Natural killer cell (primary cell): ENCODE measurements around the gene SPECC1L. TPM values are rescaled to one million over a fixed set of nuclear protein-coding genes. Genes with fewer than 3 reads are reported as not detected.
A peak's percentile ranks its signal among the peaks of the same experiment; 100 is the strongest.

Experiments used
- ATAC-seq, 3 donors: fragments of 150-1000 bp in 2 of 3; fragments of 200-7000 bp in 1 of 3; cut with Tn5 transposase; 1 replicate in 1 of 3; 2 replicates in 2 of 3; pipeline ENCODE4 v1.10.0; 2021; ENCODE audit warnings: mild to moderate bottlenecking in 2 of 3, moderate library complexity in 2 of 3
- DNase-seq, 2 donors: peaks; one replicate each; pipeline versions ENCODE4 v3.0.0 to v3.0.0-alpha.2; 2013 to 2021; ENCODE audit warnings: mixed read lengths in 1 of 2
- H3K27ac ChIP-seq: one replicate; pipeline ENCODE4 v1.5.1; 2013; ENCODE audit warnings: mild to moderate bottlenecking, low read length
- H3K27me3 ChIP-seq: one replicate; pipeline ENCODE4 v1.6.1; 2013; ENCODE audit warnings: low read length; ENCODE audit not compliant: control insufficient read depth, insufficient read depth
- H3K36me3 ChIP-seq: one replicate; pipeline ENCODE4 v1.6.1; 2013; ENCODE audit warnings: low read length; ENCODE audit not compliant: control insufficient read depth, insufficient read depth
- H3K4me1 ChIP-seq: one replicate; pipeline ENCODE4 v1.6.1; 2013; ENCODE audit warnings: low read length; ENCODE audit not compliant: control insufficient read depth, insufficient read depth
- H3K4me3 ChIP-seq: one replicate; pipeline ENCODE4 v1.5.1; 2013; ENCODE audit warnings: low read length
- H3K9me3 ChIP-seq: one replicate; pipeline ENCODE4 v1.6.1; 2013; ENCODE audit warnings: low read length; ENCODE audit not compliant: control insufficient read depth, insufficient read depth
- H3K27ac Mint-ChIP-seq, 2 donors: one replicate each; pipeline ENCODE4 v1.8.0; 2022; ENCODE audit warnings: mild to moderate bottlenecking in 2 of 2, mixed read lengths in 2 of 2, moderate library complexity in 1 of 2
- H3K27me3 Mint-ChIP-seq, 2 donors: one replicate each; pipeline ENCODE4 v1.8.0; 2022; ENCODE audit warnings: low read depth in 2 of 2, mixed read lengths in 2 of 2
- H3K36me3 Mint-ChIP-seq: one replicate; pipeline ENCODE4 v1.8.0; 2022; ENCODE audit warnings: mixed read lengths
- H3K4me1 Mint-ChIP-seq, 2 donors: one replicate each; pipeline ENCODE4 v1.8.0; 2022; ENCODE audit warnings: mixed read lengths in 2 of 2
- H3K4me3 Mint-ChIP-seq: one replicate; pipeline ENCODE4 v1.8.0; 2022; ENCODE audit warnings: mild to moderate bottlenecking, moderate library complexity, mixed read lengths
- H3K9me3 Mint-ChIP-seq, 2 donors: one replicate each; pipeline ENCODE4 v1.8.0; 2022; ENCODE audit warnings: mixed read lengths in 2 of 2
- CTCF ChIP-seq: fragments of 200-600 bp; IDR thresholded peaks from one replicate; pipeline ENCODE4 v1.8.0; 2022; ENCODE audit warnings: antibody characterized with exemption
- WGBS: methylation state at CpG from one replicate; pipeline ENCODE4 v1.1.7; 2013; ENCODE audit warnings: missing lambda C conversion rate; ENCODE audit not compliant: insufficient coverage; 5-methylcytosine and 5-hydroxymethylcytosine counted together
- intact Hi-C: fragments of 100-400 bp; cut with micrococcal nuclease; formaldehyde crosslinking; loops from one replicate; pipeline ENCODE4 v1.14.2; 2022
- total RNA-seq, 4 donors: library from RNA; stranded (reverse); fragments of 120-200 nt in 1 of 4; gene quantifications; one replicate each; pipeline versions ENCODE4 v1.2.3 to v1.2.4, GENCODE V29; 2013 to 2022

Gene SPECC1L
- total RNA-seq, 3 donors from 2014 or later (not counting 1 experiment from before 2014, with no cell fraction given) = 46.1 to 52.9 (median 48.5) TPM

- intact Hi-C loops = loop anchor here (2.0 kb wide), 1 partner anchor 81 kb away; no protein-coding TSS in a partner anchor
- Mint-ChIP-seq H3K36me3 (no peaks in the 10 kb centered on the region), H3K27ac (no peak overlapping the region), H3K4me3 (peak overlapping the region; percentile 73), H3K9me3 (no peaks in the 10 kb centered on the region), H3K4me1 (peaks cover 18 to 23% of the 10 kb centered on the region in 2 donors), H3K27me3 (peaks cover 9 to 14% of the 10 kb centered on the region in 2 donors)
- DNase-seq (no peak), ATAC-seq (no peak)
- Histone ChIP-seq H3K4me1 (peaks cover 34% of the 10 kb centered on the region), H3K4me3 (no peak overlapping the region), H3K9me3 (no peaks in the 10 kb centered on the region), H3K36me3 (no peaks in the 10 kb centered on the region), H3K27me3 (no peaks in the 10 kb centered on the region), H3K27ac (no peak overlapping the region)
- 95% methylated on average over 5 of the region's 5 CpGs for WGBS
- no peak for TF ChIP-seq CTCF
Measured at GRCh38 chr22:24422102-24422665, 151.6 kb downstream of the SPECC1L start.

GRCh38 chr22:24423519-24424000, 152.9 kb downstream of the SPECC1L start:
- under 1% methylated on average over 56 of the region's 56 CpGs for WGBS
- no peaks in the 10 kb centered on the region for H3K36me3 ChIP-seq
- H3K4me1 Mint-ChIP-seq = peaks cover 32 to 37% of the 10 kb centered on the region in 2 donors
- H3K4me3 Mint-ChIP-seq = peak overlapping the region; percentile 71
- TF ChIP-seq CTCF = peak; percentile 85
- H3K36me3 Mint-ChIP-seq = no peaks in the 10 kb centered on the region
- peaks cover 47% of the 10 kb centered on the region for H3K4me1 ChIP-seq
- ATAC-seq (peak; percentile 55 to 71 (median 71)), DNase-seq (peak; percentile 72 to 81)
- no peaks in the 10 kb centered on the region for H3K9me3 Mint-ChIP-seq
- no peak overlapping the region for H3K4me3 ChIP-seq
- peaks cover 9 to 14% of the 10 kb centered on the region in 2 donors for H3K27me3 Mint-ChIP-seq
- H3K27ac ChIP-seq = no peak overlapping the region
- intact Hi-C loops = loop anchor here (1.0 to 2.0 kb wide), 2 partner anchors 79 to 102 kb away; no protein-coding TSS in a partner anchor
- H3K27me3 ChIP-seq = no peaks in the 10 kb centered on the region
- no peak overlapping the region for H3K27ac Mint-ChIP-seq
- no peaks in the 10 kb centered on the region for H3K9me3 ChIP-seq

GRCh38 chr22:24424001-24424900, 153.6 kb downstream of the SPECC1L start:
- WGBS = 17% methylated on average over 105 of the region's 105 CpGs

More at GRCh38 chr22:24424001-24424900, 153.6 kb downstream of the SPECC1L start:
- Mint-ChIP-seq H3K27ac (no peak overlapping the region), H3K36me3 (no peaks in the 10 kb centered on the region), H3K27me3 (peaks cover 9 to 14% of the 10 kb centered on the region in 2 donors), H3K4me3 (peak overlapping the region; percentile 25), H3K9me3 (no peaks in the 10 kb centered on the region), H3K4me1 (peaks cover 37 to 43% of the 10 kb centered on the region in 2 donors)
- no peaks in the 10 kb centered on the region for H3K27me3 ChIP-seq
- TF ChIP-seq CTCF = no peak
- intact Hi-C loops = no loop called here
- H3K9me3 ChIP-seq = no peaks in the 10 kb centered on the region
- DNase-seq (peak; percentile 36 to 70), ATAC-seq (peak; percentile 28 to 37 (median 36))
- no peak overlapping the region for H3K27ac ChIP-seq
- peak overlapping the region; percentile 30 for H3K4me3 ChIP-seq
- H3K36me3 ChIP-seq = no peaks in the 10 kb centered on the region
- H3K4me1 ChIP-seq = peaks cover 54% of the 10 kb centered on the region
